Stomach smooth muscle (tissue), 2 donors: Measurements from ENCODE around the gene OR5W2.
"Not testable (repeated sequence)": the region's sequence is repeated elsewhere in the genome, so short reads cannot be mapped to it uniquely, and the experiment has no call there.

Experiments
- H3K27ac ChIP-seq: one replicate; pipeline ENCODE4 v1.7.0; 2013; ENCODE audit warnings: mild to moderate bottlenecking, low read length, inconsistent platforms
- H3K27me3 ChIP-seq, 2 donors: one replicate each; pipeline ENCODE4 v1.7.0; 2013; ENCODE audit warnings: low read length in 2 of 2; ENCODE audit not compliant: insufficient read depth in 2 of 2, control insufficient read depth in 1 of 2
- H3K36me3 ChIP-seq, 2 donors: one replicate each; pipeline ENCODE4 v1.7.0; 2013; ENCODE audit warnings: low read length in 2 of 2; ENCODE audit not compliant: control insufficient read depth in 2 of 2, insufficient read depth in 2 of 2
- H3K4me1 ChIP-seq: one replicate; pipeline ENCODE4 v1.7.0; 2013; ENCODE audit warnings: low read length; ENCODE audit not compliant: control insufficient read depth, insufficient read depth
- H3K4me3 ChIP-seq, 2 donors: one replicate each; pipeline ENCODE4 v1.7.0; 2013; ENCODE audit warnings: low read length in 2 of 2
- H3K9ac ChIP-seq, 2 donors: one replicate each; pipeline ENCODE4 v1.7.0; 2013; ENCODE audit warnings: low read length in 2 of 2, mild to moderate bottlenecking in 1 of 2
- H3K9me3 ChIP-seq, 2 donors: one replicate each; pipeline ENCODE4 v1.7.0; 2013; ENCODE audit warnings: low read length in 2 of 2; ENCODE audit not compliant: control insufficient read depth in 2 of 2
- donor health status: healthy.
- donor health status: Pancreatic carcinoma.

The OR5W2 gene

DNA sequence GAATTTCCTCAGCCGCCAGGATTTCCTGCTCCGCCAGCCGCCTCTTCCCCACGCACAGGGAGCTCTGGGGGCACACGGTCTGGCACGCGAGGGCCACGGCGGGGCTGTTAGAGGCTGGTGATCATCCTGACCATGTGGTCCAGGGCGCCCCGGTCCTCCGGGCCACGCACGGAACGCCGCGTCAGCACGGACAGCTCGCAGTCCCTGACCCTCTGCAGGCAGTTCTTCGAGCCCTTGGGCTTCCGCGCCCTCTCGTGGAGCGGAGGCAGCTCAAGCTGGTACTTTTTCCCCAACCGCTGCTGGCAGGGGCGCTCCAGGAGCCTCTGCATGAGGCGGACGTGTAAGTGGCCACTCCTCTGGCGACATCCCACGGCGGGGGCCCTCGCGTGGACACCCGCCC is 41.2 kb downstream of the OR5W2 start:
- H3K9me3 ChIP-seq, H3K36me3 ChIP-seq, H3K27me3 ChIP-seq, H3K4me3 ChIP-seq, H3K9ac ChIP-seq, H3K27ac ChIP-seq, H3K4me1 ChIP-seq: not testable (repeated sequence)

GRCh38 chr11:55872731-55873130 is 41.7 kb downstream of the OR5W2 start:
- H3K9ac ChIP-seq, H3K9me3 ChIP-seq, H3K4me1 ChIP-seq, H3K4me3 ChIP-seq, H3K27ac ChIP-seq, H3K27me3 ChIP-seq, H3K36me3 ChIP-seq: not testable (repeated sequence)

GRCh38 chr11:55867354-55867753 is 47.0 kb downstream of the OR5W2 start:
- not testable (repeated sequence) for H3K27me3 ChIP-seq, H3K36me3 ChIP-seq, H3K4me1 ChIP-seq, H3K27ac ChIP-seq, H3K9ac ChIP-seq, H3K9me3 ChIP-seq, H3K4me3 ChIP-seq
